GM19463 (cell line): ENCODE measurements around the gene RETREG3.
"Not testable (repeated sequence)": the region's sequence is repeated elsewhere in the genome, so short reads cannot be mapped to it uniquely, and the experiment has no call there.

Experiments used
- ATAC-seq: cut with Tn5 transposase; IDR thresholded peaks from one replicate; pipeline ENCODE4 v1.9.1; 2021; ENCODE audit warnings: mild to moderate bottlenecking, moderate library complexity; ENCODE audit not compliant: unreplicated experiment

Gene RETREG3, protein sequence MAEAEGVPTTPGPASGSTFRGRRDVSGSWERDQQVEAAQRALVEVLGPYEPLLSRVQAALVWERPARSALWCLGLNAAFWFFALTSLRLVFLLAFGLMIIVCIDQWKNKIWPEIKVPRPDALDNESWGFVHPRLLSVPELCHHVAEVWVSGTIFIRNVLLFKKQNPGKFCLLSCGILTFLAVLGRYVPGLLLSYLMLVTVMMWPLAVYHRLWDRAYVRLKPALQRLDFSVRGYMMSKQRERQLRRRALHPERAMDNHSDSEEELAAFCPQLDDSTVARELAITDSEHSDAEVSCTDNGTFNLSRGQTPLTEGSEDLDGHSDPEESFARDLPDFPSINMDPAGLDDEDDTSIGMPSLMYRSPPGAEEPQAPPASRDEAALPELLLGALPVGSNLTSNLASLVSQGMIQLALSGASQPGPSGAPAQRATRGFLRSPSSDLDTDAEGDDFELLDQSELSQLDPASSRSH

DNA sequence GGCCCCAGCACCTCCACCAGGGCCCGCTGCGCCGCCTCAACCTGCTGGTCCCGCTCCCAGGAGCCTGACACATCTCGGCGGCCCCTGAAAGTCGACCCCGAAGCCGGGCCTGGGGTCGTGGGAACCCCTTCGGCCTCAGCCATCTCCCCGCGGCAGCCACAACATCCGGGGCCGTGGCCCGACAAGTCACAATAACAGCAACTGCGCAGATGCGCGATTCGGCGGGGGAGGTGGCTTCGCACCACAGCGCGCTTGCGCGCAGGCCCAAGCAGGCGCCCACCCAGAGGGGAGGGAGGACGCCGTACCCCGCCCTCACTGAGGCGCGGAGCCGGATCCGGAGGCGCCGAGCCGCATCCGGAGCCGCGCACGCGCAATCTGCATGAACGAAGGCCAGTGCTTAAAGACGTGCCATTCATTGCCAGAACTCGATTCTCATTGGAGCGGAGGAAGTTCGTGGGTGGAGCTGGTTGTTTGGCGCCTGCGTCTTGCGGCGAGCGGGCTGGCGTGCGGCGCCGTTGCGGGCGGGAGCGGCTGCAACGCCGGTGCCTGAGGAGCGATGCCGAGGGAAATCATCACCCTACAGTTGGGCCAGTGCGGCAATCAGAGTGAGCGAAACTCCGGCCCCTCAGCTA lies at the start of gene RETREG3, which contains the start of gene TUBG1:
TSS of gene RETREG3 (minus strand) at position 193 of the 632 bp plus-strand sequence. CDS start at position 143, 50 bp downstream.
TSS of gene TUBG1 (plus strand) at position 502 of the 632 bp plus-strand sequence. CDS start at position 557, 55 bp downstream.
- peak; percentile 84 for ATAC-seq

- ATAC-seq, result no peak
These were observed 48.8 kb upstream of the RETREG3 start for GRCh38 chr17:42657824-42658588.

GRCh38 chr17:42655528-42655927 lies 46.4 kb upstream of the RETREG3 start:
- ATAC-seq, result no peak

DNA sequence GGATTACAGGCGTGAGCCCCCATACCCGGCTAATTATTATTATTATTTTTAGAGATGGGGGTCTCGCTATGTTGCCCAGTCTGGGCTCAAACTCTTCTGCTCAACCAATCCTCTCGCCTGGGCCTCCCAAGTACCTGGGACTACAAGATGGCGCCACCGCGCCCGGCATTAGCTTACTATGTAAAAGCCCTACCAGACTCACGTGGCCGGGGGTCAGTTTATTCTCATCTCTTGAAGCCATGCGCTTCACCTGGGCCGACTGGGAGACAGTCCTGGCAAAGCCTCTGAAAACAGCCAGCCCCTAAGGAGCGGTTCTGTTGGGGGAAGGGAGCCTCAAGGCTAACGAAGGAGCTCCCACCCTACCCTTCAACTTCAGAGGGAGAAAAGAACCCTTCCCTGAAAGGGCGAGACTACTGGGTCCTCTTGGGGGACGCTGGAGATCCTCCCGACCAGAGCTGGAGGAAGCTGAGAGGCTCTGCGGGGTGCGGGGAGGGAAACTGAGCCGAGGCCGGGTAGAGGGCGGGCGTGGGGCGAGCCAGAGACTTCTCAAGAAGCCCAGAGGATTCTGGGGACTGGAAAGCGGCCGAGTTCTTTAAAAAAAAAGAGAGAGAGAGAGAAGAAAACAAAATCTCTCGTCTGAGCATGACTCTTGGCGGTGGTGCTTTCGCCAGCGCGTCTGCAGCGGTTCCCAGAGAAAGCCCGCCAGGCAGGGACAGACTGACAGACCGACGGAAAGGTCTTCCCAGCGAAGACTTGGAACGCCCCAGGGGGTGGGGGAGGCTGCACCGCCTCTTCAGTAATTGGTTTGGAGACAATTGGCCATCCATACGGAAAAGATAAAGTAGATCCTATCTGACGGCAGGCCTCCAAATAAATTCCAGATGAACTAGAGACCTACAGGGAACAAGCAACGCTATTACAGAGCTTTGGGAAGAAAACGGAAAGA lies 44.3 kb upstream of the RETREG3 start:
- ATAC-seq, result no peak

GRCh38 chr17:42651392-42651791 lies 42.2 kb upstream of the RETREG3 start:
- ATAC-seq, result no peak

DNA sequence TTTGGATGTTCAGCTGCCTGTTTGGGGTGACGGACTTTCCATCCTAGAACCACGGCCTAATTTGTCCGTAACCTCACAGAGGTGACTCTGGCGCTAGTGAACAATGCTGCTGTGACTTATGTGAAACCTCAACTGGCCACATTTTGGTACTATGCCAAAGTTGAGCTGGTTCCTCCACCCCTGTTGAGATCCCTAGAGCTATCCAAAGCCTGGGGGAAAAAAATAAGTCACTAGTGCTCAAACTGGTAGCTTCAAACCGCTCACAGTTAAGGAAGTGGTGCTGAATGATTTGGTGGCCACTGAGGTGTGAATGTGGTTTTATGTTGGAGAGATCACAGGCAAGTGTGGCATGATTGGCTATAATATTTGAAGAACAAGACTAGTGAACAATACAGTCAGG lies 38.6 kb upstream of the RETREG3 start:
- no peak for ATAC-seq

GRCh38 chr17:42642336-42642735 lies 33.2 kb upstream of the RETREG3 start:
- ATAC-seq, result no peak

- ATAC-seq, result no peak
These were observed 30.9 kb upstream of the RETREG3 start for GRCh38 chr17:42640121-42640520.

DNA sequence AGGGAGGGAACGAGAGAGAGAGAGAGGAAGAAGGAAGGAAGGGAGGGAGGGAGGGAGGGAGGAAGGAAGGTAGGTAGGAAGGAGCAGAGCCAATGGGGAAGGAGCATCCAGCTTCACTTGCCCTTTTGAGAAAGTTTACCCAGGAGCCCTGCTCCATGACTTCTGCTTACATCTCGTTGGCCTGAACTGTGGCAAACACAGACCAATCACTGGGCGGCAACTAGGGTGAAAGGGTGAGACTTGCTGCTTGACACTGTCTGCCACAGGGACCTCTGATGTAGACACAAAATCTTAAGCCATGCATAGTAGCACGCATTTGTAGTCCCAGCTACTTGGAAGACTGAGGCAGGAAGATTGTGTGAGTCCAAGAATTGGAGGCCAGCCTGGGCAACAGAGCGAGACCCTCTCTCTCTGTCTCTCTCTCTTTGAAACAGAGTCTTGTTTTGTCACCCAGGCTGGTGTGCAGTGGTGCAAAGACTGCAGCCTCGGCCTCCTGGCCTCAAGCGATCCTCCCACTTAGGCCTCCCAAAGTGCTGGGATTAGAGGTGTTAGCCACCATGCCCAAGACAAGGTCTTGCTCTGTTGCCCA lies 30.4 kb upstream of the RETREG3 start:
- no peak for ATAC-seq

DNA sequence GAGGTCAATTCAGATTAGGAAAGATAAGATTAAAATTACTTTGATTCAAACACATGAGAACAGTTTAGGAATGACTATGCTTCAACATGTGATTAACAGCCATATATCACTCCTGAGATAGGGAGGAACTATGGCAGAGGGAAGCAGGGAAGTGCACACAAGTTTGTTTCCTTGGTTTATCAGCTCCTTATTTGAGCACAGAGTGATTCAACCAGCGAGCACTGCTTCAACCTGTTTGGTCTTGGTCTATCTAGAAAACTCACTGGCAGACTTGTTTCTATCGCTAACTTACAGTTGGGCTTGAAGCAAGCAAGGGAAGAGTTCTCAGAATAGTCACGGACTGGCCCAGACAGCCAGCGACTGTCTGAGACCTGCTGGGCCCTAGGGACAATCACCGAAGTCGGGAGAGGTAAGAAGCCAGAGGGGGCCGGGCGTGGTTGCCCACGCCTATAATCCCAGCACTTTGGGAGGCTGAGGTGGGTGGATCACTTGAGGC lies 23.8 kb upstream of the RETREG3 start:
- no peak for ATAC-seq

- no peak for ATAC-seq
These were observed 20.3 kb upstream of the RETREG3 start for GRCh38 chr17:42629411-42630009.

DNA sequence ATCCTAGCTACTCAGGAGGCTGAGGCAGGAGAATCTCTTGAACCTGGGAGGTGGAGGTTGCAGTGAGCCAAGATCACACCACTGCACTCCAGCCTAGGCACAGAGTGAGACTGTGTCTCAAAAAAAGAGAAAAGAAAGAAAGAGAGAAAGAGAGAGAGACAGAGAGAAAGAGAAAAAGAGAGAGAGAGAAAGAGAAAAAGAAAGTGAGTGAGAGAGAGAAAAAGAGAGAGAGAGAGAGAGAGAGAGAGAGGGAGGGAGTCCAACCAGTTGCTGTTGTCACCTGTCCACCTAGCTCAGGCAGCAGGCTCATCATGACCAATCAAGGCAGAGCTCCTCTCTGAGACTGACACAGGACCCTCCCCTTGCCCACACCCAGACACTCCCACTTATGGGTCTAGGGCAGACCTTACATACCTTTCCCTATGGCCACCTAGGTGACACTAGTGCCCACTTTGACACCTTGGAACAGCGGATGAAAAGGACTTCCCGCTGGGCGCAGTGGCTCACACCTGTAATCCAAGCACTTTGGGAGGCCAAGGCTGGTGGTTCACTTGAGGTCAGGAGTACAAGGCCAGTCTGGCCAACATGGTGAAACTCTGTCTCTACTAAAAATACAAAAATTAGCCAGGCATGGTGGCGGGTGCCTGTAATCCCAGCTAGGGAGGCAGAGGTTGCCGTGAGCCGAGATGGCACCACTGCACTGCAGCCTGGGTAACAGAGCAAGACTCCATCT lies 18.0 kb upstream of the RETREG3 start:
- not testable (repeated sequence) for ATAC-seq

DNA sequence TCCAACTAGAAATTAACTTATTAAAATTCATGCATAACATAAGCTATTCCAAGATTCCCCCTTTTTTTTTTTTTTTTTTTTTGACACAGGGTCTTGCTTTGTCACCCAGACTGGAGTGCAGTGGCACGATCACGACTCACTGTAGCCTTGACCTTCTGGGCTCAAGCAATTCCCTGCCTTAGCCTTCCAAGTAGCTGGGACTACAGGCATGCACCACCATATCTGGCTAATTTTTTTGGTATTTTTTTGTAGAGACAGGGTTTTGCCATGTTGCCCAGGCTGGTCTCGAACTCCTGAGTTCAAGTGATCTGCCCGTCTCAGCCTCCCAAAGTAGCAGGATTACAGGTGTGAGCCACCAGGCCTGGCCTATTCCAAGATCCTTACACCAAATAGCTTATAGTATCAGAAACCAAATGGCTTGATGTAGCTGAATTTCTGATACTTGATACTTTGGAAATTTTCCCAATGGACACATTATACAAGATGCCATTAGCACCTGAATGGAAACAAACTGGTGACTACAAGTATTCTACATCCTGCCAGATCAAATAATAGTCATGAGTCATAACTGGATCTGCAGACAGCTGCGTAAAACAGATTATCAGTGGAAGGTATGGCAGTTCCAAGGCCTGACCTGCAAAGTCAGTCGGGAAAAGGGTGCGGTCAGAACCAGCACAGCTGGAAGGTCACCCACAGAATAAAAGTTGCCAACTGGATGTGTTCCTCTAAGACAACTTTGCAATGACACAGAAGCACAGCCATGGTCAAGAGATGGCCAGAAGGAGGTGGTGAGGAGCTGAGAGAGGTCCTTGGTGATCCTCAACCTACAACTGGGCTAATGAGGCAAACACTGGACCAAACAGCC lies 14.8 kb upstream of the RETREG3 start:
- no peak for ATAC-seq

GRCh38 chr17:42623271-42623670 lies 14.1 kb upstream of the RETREG3 start:
- no peak for ATAC-seq

DNA sequence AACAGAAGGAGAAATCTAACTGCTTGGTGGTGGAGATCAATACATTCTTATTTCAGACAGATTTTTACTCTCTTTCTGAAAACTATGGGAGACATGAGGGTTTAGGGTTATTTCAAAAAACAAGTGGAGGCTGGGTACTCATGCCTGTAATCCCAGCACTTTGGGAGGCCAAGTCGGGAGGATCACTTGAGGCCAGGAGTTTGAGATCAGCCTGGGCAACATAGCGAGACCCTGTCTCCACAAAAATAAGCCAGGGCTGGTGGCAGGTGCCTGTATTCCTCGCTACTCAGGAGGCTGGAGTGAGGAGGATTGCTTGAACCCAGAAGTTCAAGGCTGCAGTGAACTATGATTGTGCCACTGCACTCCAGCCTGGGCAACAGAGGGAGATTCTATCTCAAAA lies 12.8 kb upstream of the RETREG3 start:
- ATAC-seq, result not testable (repeated sequence)

- peak; percentile 79 for ATAC-seq
These were observed 9.4 kb upstream of the RETREG3 start for GRCh38 chr17:42618442-42619150.

GRCh38 chr17:42617956-42618431 lies 8.8 kb upstream of the RETREG3 start:
- ATAC-seq, result peak; percentile 29
